Left renal cortex interstitium (tissue), 4 donors: ENCODE results near the gene SLC35A3. TPM values are rescaled to one million over a fixed set of nuclear protein-coding genes. Genes with fewer than 3 reads are reported as not detected.
A peak's percentile ranks its signal among the peaks of the same experiment; 100 is the strongest.
"Not testable (repeated sequence)": the region's sequence is repeated elsewhere in the genome, so short reads cannot be mapped to it uniquely, and the experiment has no call there.

Experiments used
- DNase-seq, 4 donors: peaks; one replicate each; pipeline ENCODE4 v3.0.0-alpha.2; 2013; ENCODE audit warnings: low read depth in 4 of 4, low spot score in 2 of 4, missing footprints in 1 of 4
- polyA plus RNA-seq, 4 donors: library from polyadenylated mRNA; unstranded; fragments of 120-200 nt; gene quantifications; one replicate each; pipeline ENCODE4 v1.2.1, GENCODE V29; 2013; ENCODE audit not compliant: insufficient read length in 4 of 4

The SLC35A3 gene
- polyA plus RNA-seq, 4 donors = 25.2 to 42.1 (median 28.8) TPM

DNA sequence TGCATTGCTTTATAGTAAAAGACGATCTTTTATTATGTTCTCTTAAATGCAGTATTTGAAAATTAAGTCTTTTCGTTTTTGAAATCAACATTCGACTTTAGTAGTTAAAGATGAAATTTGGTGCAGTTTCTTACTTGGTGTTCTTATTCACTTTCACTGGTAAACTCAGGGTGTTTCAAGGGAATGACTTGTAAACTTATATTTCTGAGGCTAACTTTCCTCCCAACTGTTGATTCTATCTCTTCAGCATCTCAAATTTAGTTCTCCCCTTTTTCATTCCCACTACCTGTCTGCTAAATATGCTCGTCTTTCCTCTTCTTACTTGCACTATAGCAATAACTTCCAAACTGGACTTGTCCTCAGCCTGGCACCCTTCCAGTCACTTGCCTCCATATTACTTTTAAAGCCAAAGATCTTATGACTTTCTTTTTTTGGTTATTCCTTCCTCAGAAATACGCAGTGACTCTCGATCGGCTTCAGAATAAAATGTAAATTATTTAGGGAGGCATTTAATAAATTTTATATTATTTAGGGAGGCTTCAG, 988 bp downstream of the SLC35A3 start:
- peak in 1 of 4 donors; percentile 23 for DNase-seq

DNA sequence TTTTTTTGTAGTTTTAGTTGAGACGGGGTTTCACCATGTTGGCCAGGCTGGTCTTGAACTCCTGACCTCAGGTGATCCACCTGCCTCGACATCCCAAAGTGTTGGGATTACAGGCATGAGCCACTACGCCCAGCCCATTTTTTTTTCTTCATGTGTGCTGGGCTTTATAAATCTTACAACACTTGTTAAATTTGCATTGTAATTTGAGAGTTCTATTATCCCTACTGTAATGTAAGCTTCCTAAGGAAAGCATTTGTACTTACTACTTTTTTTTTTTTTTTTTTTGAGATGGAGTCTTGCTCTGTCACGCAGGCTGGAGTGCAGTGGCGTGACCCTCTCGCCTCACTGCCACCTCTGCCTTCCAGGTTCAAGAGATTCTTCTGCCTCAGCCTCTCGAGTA, 2.3 kb downstream of the SLC35A3 start:
- not testable (repeated sequence) for DNase-seq

DNA sequence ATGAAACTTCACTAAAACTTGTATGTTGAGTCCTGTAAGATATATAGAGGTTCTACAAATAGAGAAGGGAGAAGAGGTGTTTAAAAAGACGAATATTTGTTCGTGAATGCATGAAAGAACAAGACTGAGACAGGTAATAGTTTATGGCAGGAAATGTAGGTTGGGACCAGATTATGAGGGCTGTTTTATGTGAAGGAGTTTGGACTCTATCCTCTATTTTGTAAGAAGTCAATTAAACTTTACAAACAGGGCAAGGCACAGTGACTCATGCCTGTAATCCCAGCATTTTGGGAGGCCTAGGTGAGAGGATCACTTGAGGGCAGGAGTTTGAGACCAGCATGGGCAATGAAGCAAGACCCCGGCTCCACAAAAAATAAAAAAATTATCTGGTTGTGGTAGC, 5.7 kb downstream of the SLC35A3 start:
- no peak for DNase-seq

DNA sequence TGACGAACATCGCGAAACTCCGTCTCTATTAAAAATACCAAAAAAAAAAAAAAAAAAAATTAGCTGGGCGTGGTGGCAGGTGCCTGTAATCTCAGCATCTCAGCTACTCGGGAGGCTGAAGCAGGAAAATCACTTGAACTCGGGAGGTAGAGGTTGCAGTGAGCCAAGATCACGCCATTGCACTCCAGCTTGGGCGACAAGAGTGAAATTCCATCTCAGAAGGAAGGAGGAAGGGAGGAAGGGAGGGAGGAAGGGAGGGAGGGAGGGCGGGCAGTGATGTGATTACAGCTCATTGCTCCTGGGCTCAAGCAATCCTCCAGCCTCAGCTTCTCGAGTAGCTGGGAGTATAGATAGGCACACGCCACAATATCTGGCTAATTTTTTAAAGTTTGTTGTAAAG, 7.5 kb downstream of the SLC35A3 start:
- DNase-seq = not testable (repeated sequence)

DNA sequence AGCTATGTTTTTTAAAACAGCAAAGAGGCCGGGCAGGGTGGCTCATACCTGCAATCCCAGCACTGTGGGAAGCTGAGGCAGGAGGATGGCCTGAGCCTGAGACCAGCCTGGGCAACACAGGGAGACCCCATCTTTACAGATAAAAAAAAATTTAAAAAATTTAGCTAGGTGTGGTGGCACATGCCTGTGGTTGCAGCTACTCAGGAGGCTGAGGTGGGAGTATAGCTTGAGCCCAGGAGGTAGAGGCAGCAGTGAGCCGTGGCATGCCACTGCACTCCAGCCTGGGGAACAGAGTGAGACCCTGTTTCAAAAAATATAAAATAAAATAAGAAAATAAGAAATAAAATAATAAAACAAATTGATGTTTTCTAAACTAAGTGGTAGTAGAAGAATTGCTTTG, 8.4 kb downstream of the SLC35A3 start:
- DNase-seq = no peak

DNA sequence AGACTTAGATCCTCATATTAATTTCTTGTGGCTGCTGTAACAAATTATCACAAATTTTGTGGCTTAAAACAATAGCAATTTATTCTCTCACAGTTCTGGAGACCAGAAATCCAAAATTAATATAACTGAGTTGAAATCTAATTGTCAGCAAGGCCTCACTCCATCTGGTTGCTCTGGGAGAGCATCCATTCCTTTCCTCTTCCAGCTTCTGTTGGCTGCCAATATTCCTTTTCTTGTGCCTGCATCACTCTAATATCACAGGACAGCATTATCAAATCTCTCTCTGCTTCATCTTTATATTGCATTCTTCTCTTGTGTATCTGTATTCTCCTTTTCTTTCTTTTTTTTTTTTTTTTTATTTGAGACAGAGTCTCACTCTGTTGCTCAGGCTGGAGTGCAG, 9.3 kb downstream of the SLC35A3 start:
- no peak for DNase-seq

DNA sequence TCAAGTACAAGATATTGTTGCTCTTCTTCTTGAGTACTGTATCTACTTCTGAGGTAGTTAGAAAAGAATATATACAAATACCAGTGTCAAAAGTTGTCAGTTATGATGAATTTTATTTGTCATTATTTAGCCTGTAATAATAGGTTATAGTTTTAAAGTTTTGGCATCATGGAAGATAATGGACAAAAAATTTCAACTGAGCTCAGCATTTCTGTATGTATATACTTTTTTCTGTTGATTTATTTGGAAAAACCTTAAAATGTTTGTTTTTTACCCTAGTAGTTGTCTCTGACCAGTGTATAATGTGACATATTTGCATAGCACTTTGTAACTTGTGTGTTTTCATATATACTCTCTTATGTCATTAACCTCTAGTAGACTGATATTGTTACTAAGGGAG, 11.1 kb downstream of the SLC35A3 start:
- no peak for DNase-seq

DNA sequence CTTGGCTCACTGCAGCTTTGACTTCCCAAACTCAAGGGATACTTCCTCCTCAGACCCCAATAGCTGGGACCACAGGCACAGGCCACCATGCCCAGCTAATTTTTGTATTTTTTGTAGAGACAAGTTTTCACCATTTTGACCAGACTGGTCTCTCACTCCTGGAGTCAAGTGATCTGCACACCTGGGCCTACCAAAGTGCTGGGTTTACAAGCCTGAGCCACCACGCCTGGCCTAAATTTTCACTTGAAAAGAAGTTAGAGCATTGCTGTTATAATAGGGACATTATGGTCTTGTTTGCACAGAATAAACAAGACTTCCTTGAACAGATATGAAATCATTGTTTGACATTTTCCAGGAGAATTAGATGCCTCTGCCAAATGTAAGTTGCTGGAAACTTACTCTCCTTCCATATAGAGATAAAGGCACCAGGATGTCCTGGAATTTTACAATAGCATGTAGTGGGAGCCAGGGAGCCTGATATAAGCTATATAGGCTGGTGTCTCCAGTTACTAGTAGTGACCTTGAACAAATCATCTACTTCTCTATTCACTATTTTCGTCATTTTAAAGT, 16.9 kb downstream of the SLC35A3 start:
- no peak for DNase-seq

DNA sequence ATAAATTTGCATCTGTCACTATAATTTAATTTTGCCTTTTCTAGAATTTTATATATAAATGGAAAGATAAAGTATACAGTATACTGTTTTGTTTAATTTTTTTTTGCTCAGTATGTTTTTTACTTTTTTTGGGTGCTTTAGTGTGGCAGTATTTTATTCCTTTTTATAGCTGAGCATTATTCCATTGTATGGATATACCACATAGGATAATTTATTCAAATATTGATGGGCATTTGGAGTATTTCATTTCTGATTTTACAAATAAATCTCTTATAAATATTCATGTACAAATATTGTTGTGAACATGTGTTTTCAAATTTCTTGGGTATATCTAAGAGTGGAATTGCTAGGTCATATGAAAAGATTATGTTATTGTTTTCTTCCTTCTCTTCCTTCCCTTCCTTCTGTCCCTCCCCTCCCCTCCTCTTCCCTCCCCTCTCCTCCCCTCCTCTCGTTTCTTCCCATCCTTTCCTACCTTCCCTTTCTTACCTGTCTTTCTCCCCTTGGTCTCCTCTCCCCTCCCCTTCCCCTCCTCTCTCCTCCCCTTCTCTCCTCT, 18.5 kb downstream of the SLC35A3 start:
- no peak for DNase-seq

DNA sequence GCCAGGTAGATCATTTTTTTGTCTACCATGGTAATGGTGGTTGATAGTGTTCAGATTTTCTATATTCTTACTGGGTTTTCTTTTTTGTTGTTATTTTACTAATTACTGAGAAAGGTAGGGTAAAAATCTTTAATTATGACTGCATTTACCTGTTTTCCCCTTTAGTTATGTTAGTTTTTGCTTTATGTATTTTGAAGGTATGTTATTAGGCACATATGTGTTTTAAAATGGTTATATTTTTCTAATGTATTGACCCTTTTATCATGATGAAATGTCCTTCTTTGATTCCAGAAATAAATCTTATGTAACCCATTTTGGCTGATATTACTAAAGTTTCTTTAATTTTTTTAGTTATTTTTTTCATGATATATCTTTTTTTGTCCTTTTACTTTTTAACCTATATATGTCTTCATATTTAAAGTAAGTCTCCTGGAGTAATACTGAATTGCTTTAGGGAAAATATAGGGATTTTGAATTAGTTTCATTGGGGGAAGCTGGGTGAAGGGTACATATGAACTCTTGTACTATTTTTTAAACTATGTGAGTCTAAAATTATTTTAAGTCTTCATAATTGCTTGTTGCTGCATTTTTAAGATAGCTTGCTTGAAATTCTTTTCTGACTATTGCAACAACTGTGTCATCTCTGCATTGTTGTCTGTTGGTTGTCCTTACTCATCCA, 22.4 kb downstream of the SLC35A3 start:
- no peak for DNase-seq

DNA sequence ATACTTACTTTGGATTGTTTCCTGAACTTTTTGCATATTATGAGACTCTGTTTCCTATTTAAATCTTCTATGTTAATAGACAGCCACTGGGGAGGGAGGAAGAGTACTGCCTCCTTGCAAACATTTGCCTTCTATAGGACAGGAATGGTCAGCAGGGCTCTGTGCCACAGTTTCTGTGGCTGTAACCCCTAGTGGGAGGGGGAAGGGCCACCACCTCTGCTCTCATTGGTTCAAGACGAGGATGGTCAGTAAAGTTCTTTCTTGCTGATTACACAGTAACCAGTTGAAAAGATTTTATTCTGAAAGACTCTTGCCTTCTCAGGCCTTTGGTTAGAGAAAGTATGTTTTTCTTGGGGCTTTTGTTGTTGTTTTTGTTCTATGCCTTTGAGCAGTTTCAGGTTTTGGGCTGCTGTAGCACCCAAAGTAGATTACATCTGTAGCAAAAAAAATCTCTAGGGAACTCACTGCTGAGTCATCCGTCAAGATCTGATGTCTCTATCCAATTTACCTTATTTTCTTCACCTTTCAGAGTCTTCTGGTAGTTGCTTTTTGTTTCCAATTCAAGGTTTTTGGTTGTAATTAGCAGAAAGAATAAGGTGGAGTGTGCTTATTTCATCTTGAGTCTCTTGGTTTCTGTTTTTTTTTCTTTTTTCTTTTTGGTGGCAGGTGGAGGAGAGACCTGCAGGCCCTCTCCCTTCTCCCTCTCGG, 23.1 kb downstream of the SLC35A3 start:
- no peak for DNase-seq

DNA sequence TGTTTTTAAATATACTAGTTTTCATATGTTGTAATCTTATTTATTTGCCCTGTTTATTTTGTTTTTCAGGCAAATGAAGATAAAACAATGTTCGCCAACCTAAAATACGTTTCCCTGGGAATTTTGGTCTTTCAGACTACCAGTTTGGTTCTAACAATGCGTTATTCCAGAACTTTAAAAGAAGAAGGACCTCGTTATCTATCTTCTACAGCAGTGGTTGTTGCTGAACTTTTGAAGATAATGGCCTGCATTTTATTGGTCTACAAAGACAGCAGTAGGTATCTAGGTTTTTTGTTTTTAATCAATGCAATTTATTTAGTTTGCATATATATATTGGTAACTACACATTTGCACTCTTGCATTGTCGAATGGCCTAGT, 23.7 kb downstream of the SLC35A3 start:
- DNase-seq = no peak

DNA sequence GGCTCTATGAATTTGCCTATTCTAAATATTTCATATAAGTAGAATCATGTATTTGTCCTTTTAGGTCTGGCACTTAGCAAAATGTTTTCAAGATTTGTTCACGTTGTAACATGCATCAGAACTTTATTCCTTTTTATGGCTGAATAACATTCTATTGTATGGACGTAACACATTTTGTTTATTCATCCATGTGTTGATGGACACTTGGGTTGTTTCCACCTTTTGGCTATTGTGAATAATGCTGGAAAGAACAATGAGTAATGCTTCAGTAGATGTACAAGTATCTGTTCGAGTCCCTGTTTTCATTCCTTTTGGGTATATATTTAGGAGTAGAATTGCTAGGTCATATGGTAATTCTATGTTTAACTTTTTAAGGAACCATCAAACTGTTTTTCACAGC, 24.7 kb downstream of the SLC35A3 start:
- no peak for DNase-seq

DNA sequence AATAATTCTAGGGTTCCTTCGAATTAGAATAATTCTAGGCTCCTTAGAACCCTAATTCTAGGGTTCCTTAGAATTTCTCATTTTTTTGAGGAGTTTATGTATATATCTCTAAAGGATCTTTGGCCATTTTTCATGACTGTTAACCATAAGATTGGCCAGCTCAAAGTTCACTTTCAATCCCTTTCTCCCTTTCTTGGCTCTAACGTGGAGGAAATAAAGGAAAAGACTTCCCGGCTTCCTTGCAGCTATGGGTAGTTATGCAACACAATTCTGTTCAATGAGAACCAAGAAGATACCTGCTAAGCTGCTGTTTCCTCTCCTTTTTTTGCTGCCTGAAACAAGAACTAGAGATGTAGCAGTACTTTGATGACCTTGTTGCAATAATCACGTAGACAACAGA, 27.2 kb downstream of the SLC35A3 start:
- no peak for DNase-seq

DNA sequence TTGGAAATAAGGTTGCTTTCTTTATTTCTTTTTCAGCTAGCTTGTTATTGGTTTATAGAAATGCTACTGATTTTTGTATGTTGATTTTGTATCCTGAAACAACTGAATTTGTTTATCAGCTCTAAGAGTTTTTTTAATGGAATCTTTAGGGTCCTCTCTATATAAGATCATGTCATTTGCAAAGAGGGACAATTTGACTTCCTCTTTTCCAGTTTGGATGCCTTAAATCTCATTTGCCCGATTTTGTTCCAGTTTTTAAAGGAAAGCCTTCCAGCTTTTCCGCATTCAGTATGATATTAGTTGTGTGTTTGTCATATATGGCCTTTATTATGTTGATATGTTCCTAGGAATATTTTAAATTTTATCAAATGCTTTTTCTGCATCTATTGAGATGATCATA, 31.7 kb downstream of the SLC35A3 start:
- no peak for DNase-seq

DNA sequence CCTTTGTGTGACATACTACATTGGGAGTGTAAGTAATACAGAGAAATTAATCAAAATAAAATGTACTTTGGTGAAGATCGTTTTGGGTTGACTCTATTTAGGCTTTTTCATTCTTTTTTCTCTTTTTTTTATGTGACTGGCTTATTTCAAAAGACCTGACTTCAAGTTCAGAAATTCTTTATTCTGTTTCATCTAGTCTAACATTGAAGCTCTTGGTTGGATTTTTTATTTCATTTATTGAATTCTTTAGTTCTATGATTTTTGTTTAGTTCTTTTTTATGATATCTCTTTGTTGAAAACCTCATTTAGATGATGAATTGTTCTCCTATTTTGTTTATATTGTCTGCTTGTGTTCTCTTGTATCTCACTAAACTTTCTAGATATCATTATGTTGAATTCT, 35.6 kb downstream of the SLC35A3 start:
- DNase-seq = no peak

DNA sequence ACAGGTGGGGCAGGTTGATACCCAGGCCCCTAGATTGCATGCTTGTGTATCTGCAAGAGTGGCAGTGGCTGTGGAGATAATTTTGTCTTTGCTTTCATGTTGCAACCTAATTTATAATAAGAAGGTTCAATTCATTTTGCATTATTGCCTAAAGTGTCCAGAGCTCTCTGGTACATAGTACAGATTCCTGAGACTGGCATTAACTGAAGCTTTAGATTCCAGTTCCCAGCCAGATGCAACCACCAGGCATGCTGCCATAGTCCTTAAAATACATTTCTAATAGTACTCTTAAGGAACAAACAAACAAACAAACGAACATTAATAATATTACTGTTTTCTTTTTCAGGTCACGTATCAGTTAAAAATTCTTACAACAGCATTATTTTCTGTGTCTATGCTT, 36.9 kb downstream of the SLC35A3 start:
- no peak for DNase-seq

DNA sequence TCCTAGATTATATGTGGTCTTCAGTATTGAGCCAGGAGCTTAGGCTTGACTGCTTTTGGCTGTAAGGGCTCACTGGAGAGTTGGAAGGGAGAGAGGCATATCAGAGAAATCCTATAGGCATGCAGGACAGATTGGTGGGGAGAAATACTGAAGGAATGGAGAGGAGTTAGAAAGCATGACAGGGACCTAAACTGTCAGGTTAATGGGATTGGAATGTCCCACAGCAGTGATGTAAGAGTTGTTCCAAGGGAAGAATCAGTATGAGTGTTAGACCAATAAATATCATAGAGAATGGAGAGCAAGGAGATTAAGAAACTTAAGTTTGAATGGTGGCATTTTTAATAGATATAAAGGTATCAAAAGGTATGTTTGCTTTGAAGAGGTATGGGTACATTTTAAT, 39.7 kb downstream of the SLC35A3 start:
- DNase-seq = no peak

DNA sequence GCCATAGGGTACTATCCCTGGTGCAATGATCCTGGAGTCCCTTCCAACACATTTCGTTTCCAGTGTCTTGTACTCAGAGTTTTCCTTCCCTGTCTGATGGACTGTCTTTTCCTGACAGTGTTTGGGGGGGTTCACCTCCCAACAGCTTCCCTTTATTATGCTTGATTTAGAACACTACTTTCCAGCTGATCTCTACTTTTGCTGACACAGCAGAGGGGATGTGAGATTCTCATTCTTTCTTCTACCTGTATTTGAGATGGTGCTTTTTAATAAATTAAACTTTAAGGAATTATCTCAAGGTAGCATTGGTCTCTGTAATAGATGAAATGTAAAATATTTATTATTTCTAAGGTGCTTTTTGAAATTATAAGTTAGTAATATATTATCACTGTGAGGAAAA, 41.0 kb downstream of the SLC35A3 start:
- DNase-seq = no peak

DNA sequence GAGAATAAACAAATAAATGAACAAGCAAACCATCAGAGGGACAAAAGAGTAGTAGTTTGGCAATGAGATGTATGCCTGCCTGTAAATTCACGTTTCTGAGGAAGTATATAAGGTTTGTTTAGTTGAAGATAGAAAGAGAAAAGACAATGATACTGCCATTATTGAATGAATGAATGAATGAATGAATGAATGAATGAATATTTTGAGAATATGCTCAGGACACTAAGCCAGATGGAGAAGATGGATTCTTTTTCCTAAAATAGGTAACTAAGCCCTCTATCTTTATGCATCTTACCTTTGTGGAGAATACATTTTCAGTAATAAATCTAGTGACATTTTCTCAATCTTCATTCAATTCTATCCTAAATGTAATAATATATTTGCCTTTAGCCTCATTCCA, 49.4 kb downstream of the SLC35A3 start:
- no peak for DNase-seq

DNA sequence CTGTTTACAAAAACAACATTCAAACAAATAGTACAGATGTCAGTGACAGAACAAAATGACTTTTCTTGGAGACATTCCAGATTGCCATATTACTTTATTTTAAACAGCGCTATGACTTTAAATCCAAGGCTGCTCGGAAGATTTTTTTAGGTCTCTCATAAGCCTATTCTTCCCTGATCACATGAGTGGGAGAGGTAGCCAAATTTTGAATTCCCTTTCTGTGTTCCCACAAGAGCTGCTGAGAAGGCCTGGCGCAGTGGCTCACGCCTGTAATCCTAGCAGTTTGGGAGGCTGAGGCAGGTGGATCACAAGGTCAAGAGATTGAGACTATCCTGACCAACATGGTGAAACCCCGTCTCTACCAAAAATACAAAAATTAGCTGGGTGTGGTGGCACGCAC, 53.7 kb downstream of the SLC35A3 start:
- no peak for DNase-seq

DNA sequence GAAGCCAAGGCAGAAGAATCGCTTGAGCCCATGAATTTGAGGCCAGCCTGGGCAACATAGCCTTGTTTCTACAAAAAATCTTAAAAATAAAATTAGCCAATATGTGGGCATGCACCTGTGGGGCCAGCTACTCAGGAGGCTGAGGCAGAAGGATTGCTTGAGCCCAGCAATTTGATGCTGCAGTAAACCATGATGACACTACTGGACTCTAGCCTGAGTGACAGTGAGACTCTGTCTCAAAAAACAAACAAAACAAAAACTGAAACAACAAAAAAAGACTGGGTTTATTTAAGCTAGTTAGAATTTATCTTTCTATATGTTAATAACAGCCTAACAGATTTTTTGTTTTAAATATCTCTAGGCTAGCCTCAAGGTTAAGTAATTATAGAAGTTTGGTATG, 57.4 kb downstream of the SLC35A3 start:
- no peak for DNase-seq
